SJSA1 (cell line): ENCODE data around the gene CPNE2. TPM values are rescaled to one million over a fixed set of nuclear protein-coding genes. Genes with fewer than 3 reads are reported as not detected.
"Not testable (repeated sequence)": the region's sequence is repeated elsewhere in the genome, so short reads cannot be mapped to it uniquely, and the experiment has no call there.

Experiments used
- DNase-seq, 2 experiments: peaks; one replicate each; pipeline ENCODE4 v3.0.0-alpha.2; 2015 to 2020; ENCODE audit warnings: low spot score in 2 of 2, low read depth in 1 of 2
- H3K27ac ChIP-seq: fragments of 250-450 bp; sonication (Bioruptor Pico); 2 replicates; pipeline ENCODE4 v1.5.1; 2020; ENCODE audit warnings: mild to moderate bottlenecking, moderate library complexity
- H3K27me3 ChIP-seq: fragments of 250-450 bp; sonication (Bioruptor Pico); replicated peaks from 2 replicates; pipeline ENCODE4 v1.5.1; 2020; ENCODE audit warnings: mild to moderate bottlenecking, moderate library complexity
- H3K36me3 ChIP-seq: fragments of 250-450 bp; sonication (Bioruptor Pico); 2 replicates; pipeline ENCODE4 v1.5.1; 2020; ENCODE audit warnings: mild to moderate bottlenecking
- H3K4me1 ChIP-seq: fragments of 250-450 bp; sonication (Bioruptor Pico); replicated peaks from 2 replicates; pipeline ENCODE4 v1.6.1; 2021; ENCODE audit warnings: mild to moderate bottlenecking
- H3K4me3 ChIP-seq: fragments of 250-450 bp; sonication (Bioruptor Pico); 2 replicates; pipeline ENCODE4 v1.5.1; 2020; ENCODE audit warnings: mild to moderate bottlenecking
- H3K9me3 ChIP-seq: fragments of 250-450 bp; sonication (Bioruptor Pico); replicated peaks from 2 replicates; pipeline ENCODE4 v1.5.1; 2020; ENCODE audit warnings: mild to moderate bottlenecking
- total RNA-seq: library from RNA; depleted of rRNA; stranded (reverse); fragments of >200 nt; shearing (Covaris generic); gene quantifications from 2 replicates; pipeline ENCODE4 v1.2.3, GENCODE V29; 2014; rRNA removed

The CPNE2 gene
- total RNA-seq, 1 experiment from 2014 or later, result 35.8 TPM

- not testable (repeated sequence) for DNase-seq, H3K36me3 ChIP-seq, H3K4me3 ChIP-seq, H3K9me3 ChIP-seq, H3K27me3 ChIP-seq
- peaks cover 66% of the 10 kb centered on the region for H3K4me1 ChIP-seq
- peak overlapping the region; percentile 12; the same call in 1 of the 2 replicates for H3K27ac ChIP-seq
Measured at GRCh38 chr16:57189527-57189926, 97.1 kb downstream of the CPNE2 start.

- Histone ChIP-seq H3K4me3 (no peak overlapping the region), H3K36me3 (peaks cover 4% of the 10 kb centered on the region; the same call in 1 of the 2 replicates), H3K27me3 (no peaks in the 10 kb centered on the region), H3K4me1 (peaks cover 66% of the 10 kb centered on the region), H3K9me3 (no peaks in the 10 kb centered on the region), H3K27ac (peak overlapping the region; percentile 71)
- peak; percentile 51 to 55 for DNase-seq
Measured at GRCh38 chr16:57190136-57190535, 97.8 kb downstream of the CPNE2 start.

DNA sequence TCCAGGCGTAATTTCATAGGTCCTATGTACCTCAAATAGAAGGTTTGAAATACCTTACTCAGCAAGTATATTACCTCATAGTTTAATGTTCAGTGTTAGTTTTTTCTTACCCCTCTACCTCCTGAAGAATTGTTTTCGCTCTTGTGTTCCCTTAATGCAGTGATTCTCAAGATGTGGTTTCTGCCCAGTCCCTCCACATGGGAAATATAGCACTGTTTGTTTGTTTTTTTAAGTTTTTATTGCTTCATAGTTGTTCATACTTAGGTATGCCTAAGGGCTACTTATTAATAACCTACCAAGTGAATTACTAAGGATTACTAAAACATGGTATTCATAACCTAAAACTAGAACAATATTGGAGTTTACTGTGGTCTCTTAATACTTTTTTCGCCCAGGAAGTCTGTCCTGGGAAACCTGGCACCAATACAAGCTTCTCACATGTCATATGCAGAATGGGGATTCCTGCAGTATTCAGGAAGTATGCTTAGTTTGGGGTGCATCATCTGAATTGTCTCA, 98.7 kb downstream of the CPNE2 start:
- no peak overlapping the region for H3K4me3 ChIP-seq
- H3K4me1 ChIP-seq, result peaks cover 67% of the 10 kb centered on the region
- peaks cover 1% of the 10 kb centered on the region for H3K36me3 ChIP-seq
- DNase-seq, result peak in 1 of 2 experiments; percentile 71
- H3K9me3 ChIP-seq, result no peaks in the 10 kb centered on the region
- H3K27me3 ChIP-seq, result no peaks in the 10 kb centered on the region
- H3K27ac ChIP-seq, result peak overlapping the region; percentile 71

GRCh38 chr16:57192146-57192545, 99.8 kb downstream of the CPNE2 start:
- peaks cover 8% of the 10 kb centered on the region for H3K36me3 ChIP-seq
- H3K9me3 ChIP-seq, result no peaks in the 10 kb centered on the region
- no peaks in the 10 kb centered on the region for H3K27me3 ChIP-seq
- peaks cover 67% of the 10 kb centered on the region for H3K4me1 ChIP-seq
- no peak overlapping the region for H3K4me3 ChIP-seq
- H3K27ac ChIP-seq, result peak overlapping the region; percentile 71
- DNase-seq, result peak in 1 of 2 experiments; percentile 45

GRCh38 chr16:57192720-57193486, 100.5 kb downstream of the CPNE2 start:
- H3K27me3 ChIP-seq, result no peaks in the 10 kb centered on the region
- peaks cover 61% of the 10 kb centered on the region for H3K4me1 ChIP-seq
- peak overlapping the region; percentile 71 for H3K27ac ChIP-seq
- DNase-seq, result peak in 1 of 2 experiments; percentile 43
- H3K4me3 ChIP-seq, result no peak overlapping the region
- peaks cover 13% of the 10 kb centered on the region for H3K36me3 ChIP-seq
- no peaks in the 10 kb centered on the region for H3K9me3 ChIP-seq

GRCh38 chr16:57194512-57194911, 102.1 kb downstream of the CPNE2 start:
- peak overlapping the region; percentile 71 for H3K27ac ChIP-seq
- H3K4me3 ChIP-seq, result no peak overlapping the region
- H3K4me1 ChIP-seq, result peaks cover 58% of the 10 kb centered on the region
- DNase-seq, result peak; percentile 54 to 82
- H3K36me3 ChIP-seq, result peaks cover 18% of the 10 kb centered on the region
- H3K27me3 ChIP-seq, result no peaks in the 10 kb centered on the region
- H3K9me3 ChIP-seq, result no peaks in the 10 kb centered on the region

DNA sequence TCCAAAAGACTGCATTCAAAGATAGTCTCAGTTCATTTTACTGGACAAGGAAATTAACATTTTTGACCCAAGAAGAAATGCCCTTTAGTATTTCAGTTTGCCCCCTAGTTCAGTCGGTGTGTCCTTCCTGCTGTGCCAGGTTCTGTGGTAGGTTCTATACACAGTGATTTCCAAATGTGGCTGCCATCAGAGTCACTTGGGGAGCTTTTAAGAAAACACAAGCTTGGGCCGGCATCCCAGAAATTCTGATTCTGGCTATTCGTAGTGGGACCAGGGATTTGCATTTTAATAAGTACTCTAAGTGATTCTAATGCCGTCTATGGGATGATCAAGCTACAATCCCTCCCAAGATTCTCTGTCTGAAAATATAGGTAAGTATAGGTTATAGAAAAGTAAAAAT, 103.9 kb downstream of the CPNE2 start:
- no peak for DNase-seq
- H3K4me3 ChIP-seq, result no peak overlapping the region
- H3K27ac ChIP-seq, result no peak overlapping the region
- H3K36me3 ChIP-seq, result peaks cover 18% of the 10 kb centered on the region
- no peaks in the 10 kb centered on the region for H3K27me3 ChIP-seq
- H3K9me3 ChIP-seq, result no peaks in the 10 kb centered on the region
- peaks cover 41% of the 10 kb centered on the region for H3K4me1 ChIP-seq

- no peak overlapping the region for H3K4me3 ChIP-seq
- no peak overlapping the region for H3K27ac ChIP-seq
- H3K4me1 ChIP-seq, result peaks cover 36% of the 10 kb centered on the region
- no peaks in the 10 kb centered on the region for H3K27me3 ChIP-seq
- no peak for DNase-seq
- peaks cover 18% of the 10 kb centered on the region for H3K36me3 ChIP-seq
- H3K9me3 ChIP-seq, result no peaks in the 10 kb centered on the region
Measured at GRCh38 chr16:57196753-57197152, 104.4 kb downstream of the CPNE2 start.

Other genes with a start within 250 kb of the CPNE2 start
- gene SLC12A3, start 227.4 kb upstream of the CPNE2 start, total RNA-seq, result not detected in 2 replicates
- 14.0 and 42.4 TPM in 2 replicates for gene HERPUD1, start 160.4 kb upstream of the CPNE2 start, total RNA-seq
- gene CETP, start 130.6 kb upstream of the CPNE2 start, total RNA-seq, result 0.08 TPM in 1 of 2 replicates, not detected in the other
- 28.8 and 29.4 TPM in 2 replicates for gene NLRC5, start 103.0 kb upstream of the CPNE2 start, total RNA-seq
- gene PSME3IP1, start 93.5 kb downstream of the CPNE2 start, total RNA-seq, result 93.1 and 112 TPM in 2 replicates
- 13.9 and 40.2 TPM in 2 replicates for gene RSPRY1, start 93.7 kb downstream of the CPNE2 start, total RNA-seq
- 115 and 118 TPM in 2 replicates for gene ARL2BP, start 152.7 kb downstream of the CPNE2 start, total RNA-seq
- gene PLLP, start 192.1 kb downstream of the CPNE2 start, total RNA-seq, result not detected in 2 replicates